HEK293 (cell line): Measurements from ENCODE around the gene CCDC146.

Source experiments
- CTCF ChIA-PET: fragments of 350-600 bp; formaldehyde crosslinking; extraction: SDS; loops from one replicate; lab custom pipeline; 2021; ENCODE audit warnings: antibody characterized with exemption; lab: Yijun Ruan, JAX
- POLR2A ChIA-PET: fragments of 300-600 bp; formaldehyde crosslinking; extraction: SDS; loops from one replicate; lab custom pipeline; 2020; ENCODE audit warnings: antibody characterized with exemption, inconsistent platforms; lab: Yijun Ruan, JAX
- H3K27ac ChIP-seq: fragments of 200-500 bp; sonication (Bioruptor generic); 2 replicates; pipeline ENCODE4 v1.5.1; 2014; ENCODE audit warnings: low read depth, low read length, control low read depth, inconsistent platforms; ENCODE audit errors: extremely low read depth
- H3K36me3 ChIP-seq, 2 experiments: fragments of 200-500 bp in 1 of 2; sonication (Bioruptor generic) in 1 of 2; 1 replicate in 1 of 2; 2 replicates in 1 of 2; pipeline ENCODE4 v1.5.1; 2014 to 2017; ENCODE audit warnings: inconsistent platforms in 2 of 2, low read length in 2 of 2; ENCODE audit not compliant: control insufficient read depth in 2 of 2, insufficient read depth in 1 of 2
- H3K4me1 ChIP-seq: fragments of 200-500 bp; sonication (Bioruptor generic); 2 replicates; pipeline ENCODE4 v1.5.1; 2014; ENCODE audit warnings: mild to moderate bottlenecking, low read length, inconsistent platforms; ENCODE audit not compliant: control insufficient read depth, insufficient read depth
- H3K4me3 ChIP-seq: 2 replicates; pipeline ENCODE4 v1.5.1; 2011; ENCODE audit warnings: low read depth, mild to moderate bottlenecking, control low read depth, low read length, moderate library complexity
- H3K9me3 ChIP-seq: fragments of 200-500 bp; sonication (Bioruptor generic); 2 replicates; pipeline ENCODE4 v1.5.1; 2014; ENCODE audit warnings: low read depth, low read length, inconsistent platforms; ENCODE audit not compliant: control insufficient read depth, insufficient read depth
- GFI1B ChIP-seq: fragments of 450-650 bp; formaldehyde crosslinking; IDR thresholded peaks from 2 replicates; pipeline ENCODE4 v1.5.1; 2016; ENCODE audit warnings: missing biosample characterization, missing genetic modification characterization
- GLI2 ChIP-seq: fragments of 450-650 bp; formaldehyde crosslinking; IDR thresholded peaks from 2 replicates; pipeline ENCODE4; 2017; ENCODE audit warnings: missing biosample characterization, missing genetic modification characterization, low read depth, borderline replicate concordance
- KLF9 ChIP-seq: fragments of 450-650 bp; formaldehyde crosslinking; IDR thresholded peaks from 2 replicates; pipeline ENCODE4 v1.5.1; 2016; ENCODE audit warnings: missing biosample characterization, missing genetic modification characterization, low read depth
- MZF1 ChIP-seq: fragments of 450-650 bp; formaldehyde crosslinking; IDR thresholded peaks from 2 replicates; pipeline ENCODE4 v1.5.1; 2017; ENCODE audit warnings: missing biosample characterization, missing genetic modification characterization, borderline replicate concordance
- REPIN1 ChIP-seq: fragments of 450-650 bp; formaldehyde crosslinking; IDR thresholded peaks from 2 replicates; pipeline ENCODE4 v1.5.1; 2017; ENCODE audit warnings: missing biosample characterization, missing genetic modification characterization, low read depth
- REST ChIP-seq: fragments of 450-650 bp; formaldehyde crosslinking; IDR thresholded peaks from 2 replicates; pipeline ENCODE4 v1.5.1; 2016; ENCODE audit warnings: missing biosample characterization, missing genetic modification characterization
- ZFP37 ChIP-seq: fragments of 450-650 bp; formaldehyde crosslinking; IDR thresholded peaks from 2 replicates; pipeline ENCODE4 v1.5.1; 2016; ENCODE audit warnings: missing biosample characterization, missing genetic modification characterization
- ZNF133 ChIP-seq: fragments of 450-650 bp; formaldehyde crosslinking; IDR thresholded peaks from 2 replicates; pipeline ENCODE4 v1.5.1; 2016; ENCODE audit warnings: missing biosample characterization, missing genetic modification characterization
- ZNF155 ChIP-seq: fragments of 450-650 bp; formaldehyde crosslinking; IDR thresholded peaks from 2 replicates; pipeline ENCODE4 v1.5.1; 2016; ENCODE audit warnings: missing biosample characterization, missing genetic modification characterization
- ZNF174 ChIP-seq: fragments of 450-650 bp; formaldehyde crosslinking; IDR thresholded peaks from 2 replicates; pipeline ENCODE4 v1.5.0; 2017; ENCODE audit warnings: missing biosample characterization, mild to moderate bottlenecking, missing genetic modification characterization
- ZNF19 ChIP-seq: fragments of 450-650 bp; formaldehyde crosslinking; IDR thresholded peaks from 2 replicates; pipeline ENCODE4; 2016; ENCODE audit warnings: missing biosample characterization, missing genetic modification characterization, low read depth
- ZNF214 ChIP-seq: fragments of 450-650 bp; formaldehyde crosslinking; IDR thresholded peaks from 2 replicates; pipeline ENCODE4 v1.5.1; 2017; ENCODE audit warnings: missing biosample characterization, mild to moderate bottlenecking, missing genetic modification characterization, borderline replicate concordance
- ZNF266 ChIP-seq: fragments of 450-650 bp; formaldehyde crosslinking; IDR thresholded peaks from 2 replicates; pipeline ENCODE4 v1.5.1; 2016; ENCODE audit warnings: missing biosample characterization, missing genetic modification characterization, low read depth
- ZNF280C ChIP-seq: fragments of 450-650 bp; formaldehyde crosslinking; IDR thresholded peaks from 2 replicates; pipeline ENCODE4 v1.5.1; 2016; ENCODE audit warnings: missing biosample characterization, missing genetic modification characterization
- ZNF324 ChIP-seq: fragments of 450-650 bp; formaldehyde crosslinking; IDR thresholded peaks from 2 replicates; pipeline ENCODE4 v1.5.1; 2016; ENCODE audit warnings: missing biosample characterization, missing genetic modification characterization
- ZNF362 ChIP-seq: fragments of 450-650 bp; formaldehyde crosslinking; IDR thresholded peaks from 2 replicates; pipeline ENCODE4 v1.5.1; 2016; ENCODE audit warnings: missing biosample characterization, missing genetic modification characterization
- ZNF514 ChIP-seq: fragments of 450-650 bp; formaldehyde crosslinking; IDR thresholded peaks from 2 replicates; pipeline ENCODE4 v1.5.1; 2016; ENCODE audit warnings: missing biosample characterization, missing genetic modification characterization
- ZNF529 ChIP-seq: fragments of 450-650 bp; formaldehyde crosslinking; IDR thresholded peaks from 2 replicates; pipeline ENCODE4 v1.5.1; 2017; ENCODE audit warnings: missing genetic modification characterization, missing biosample characterization; ENCODE audit not compliant: insufficient replicate concordance
- ZNF768 ChIP-seq: fragments of 450-650 bp; formaldehyde crosslinking; IDR thresholded peaks from 2 replicates; pipeline ENCODE4 v1.5.1; 2018; ENCODE audit warnings: missing biosample characterization, mild to moderate bottlenecking, missing genetic modification characterization
- ZSCAN5A ChIP-seq: fragments of 450-650 bp; formaldehyde crosslinking; IDR thresholded peaks from 2 replicates; pipeline ENCODE4 v1.5.1; 2016; ENCODE audit warnings: missing biosample characterization, missing genetic modification characterization

Gene CCDC146

GRCh38 chr7:77222819-77223218 is 100.4 kb downstream of the CCDC146 start:
- Histone ChIP-seq H3K27ac (no peak overlapping the region), H3K4me1 (no peaks in the 10 kb centered on the region), H3K4me3 (no peak overlapping the region), H3K36me3 (no peaks in the 10 kb centered on the region), H3K9me3 (no peaks in the 10 kb centered on the region)
- TF ChIP-seq ZNF155 (tag by site-specific recombination) (no peak), ZNF133 (tag by site-specific recombination) (no peak), ZNF266 (tag by site-specific recombination) (no peak), REPIN1 (tag by site-specific recombination) (no peak), GLI2 (no peak), ZNF324 (no peak), ZNF19 (tag by site-specific recombination) (no peak), KLF9 (tag by site-specific recombination) (no peak), REST (no peak), ZNF514 (tag by site-specific recombination) (no peak), ZNF529 (tag by site-specific recombination) (no peak), ZSCAN5A (no peak), ZNF174 (tag by site-specific recombination) (no peak), GFI1B (no peak), ZNF768 (tag by site-specific recombination) (no peak), ZNF280C (tag by site-specific recombination) (no peak), ZNF362 (tag by site-specific recombination) (no peak), ZNF214 (tag by site-specific recombination) (no peak), MZF1 (tag by site-specific recombination) (no peak), ZFP37 (no peak)
- CTCF ChIA-PET, result no interaction called here
- POLR2A ChIA-PET, result no interaction called here
